GM19035 (cell line): Measurements from ENCODE around the gene MBD3.
"Not testable (repeated sequence)": the region's sequence is repeated elsewhere in the genome, so short reads cannot be mapped to it uniquely, and the experiment has no call there.

Source experiments
- ATAC-seq: cut with Tn5 transposase; IDR thresholded peaks from one replicate; pipeline ENCODE4 v1.9.1; 2021; ENCODE audit not compliant: unreplicated experiment

The MBD3 gene, protein sequence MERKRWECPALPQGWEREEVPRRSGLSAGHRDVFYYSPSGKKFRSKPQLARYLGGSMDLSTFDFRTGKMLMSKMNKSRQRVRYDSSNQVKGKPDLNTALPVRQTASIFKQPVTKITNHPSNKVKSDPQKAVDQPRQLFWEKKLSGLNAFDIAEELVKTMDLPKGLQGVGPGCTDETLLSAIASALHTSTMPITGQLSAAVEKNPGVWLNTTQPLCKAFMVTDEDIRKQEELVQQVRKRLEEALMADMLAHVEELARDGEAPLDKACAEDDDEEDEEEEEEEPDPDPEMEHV

DNA sequence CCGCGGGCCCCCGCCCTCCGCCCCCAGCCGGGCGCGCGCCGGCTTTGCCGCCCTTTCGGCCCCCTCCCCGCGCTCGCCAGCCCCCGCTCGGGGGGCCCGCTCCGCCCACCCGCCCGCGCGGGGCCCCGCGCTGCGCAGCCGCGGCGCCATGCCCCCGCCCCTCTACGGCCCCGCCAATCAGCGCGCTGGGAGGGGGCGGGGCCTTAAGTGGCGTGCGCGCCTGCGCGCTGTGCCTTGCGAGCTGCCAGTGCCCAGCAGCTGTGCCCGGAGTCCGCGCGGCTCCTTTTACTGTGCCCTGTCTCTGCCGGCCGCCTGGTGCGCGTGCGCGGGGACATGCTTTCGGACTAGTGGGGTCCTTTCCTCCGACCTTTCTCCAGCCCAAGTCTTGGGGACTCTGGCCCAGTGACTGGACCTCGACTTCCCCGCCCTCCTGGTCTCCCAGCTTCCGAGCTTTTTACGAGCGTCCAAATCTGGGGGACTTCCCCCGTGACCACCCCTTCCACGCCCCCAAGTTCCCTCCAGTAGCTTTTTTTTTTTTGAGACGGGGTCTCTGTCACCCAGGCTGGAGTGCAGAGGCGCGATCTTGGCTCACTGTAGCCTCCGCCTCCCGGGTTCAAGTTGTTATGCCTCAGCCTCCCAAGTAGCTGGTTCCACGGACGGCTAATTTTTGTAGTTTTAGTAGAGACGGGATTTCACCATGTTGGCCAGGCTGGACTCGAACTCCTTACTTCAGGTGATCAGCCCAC lies at the start of gene MBD3:
Gene MBD3, minus strand, starts transcription at position 111 of the 746 bp plus-strand sequence. CDS start 234 bp downstream, outside the sequence.
- ATAC-seq, result peak; percentile 67

GRCh38 chr19:1640893-1641448 lies 48.3 kb upstream of the MBD3 start:
- not testable (repeated sequence) for ATAC-seq

GRCh38 chr19:1636325-1637236 lies 43.9 kb upstream of the MBD3 start:
- ATAC-seq, result no peak

- ATAC-seq, result no peak
These were observed 42.2 kb upstream of the MBD3 start for GRCh38 chr19:1634938-1635243.

- ATAC-seq, result no peak
These were observed 41.7 kb upstream of the MBD3 start for GRCh38 chr19:1634242-1634937.

DNA sequence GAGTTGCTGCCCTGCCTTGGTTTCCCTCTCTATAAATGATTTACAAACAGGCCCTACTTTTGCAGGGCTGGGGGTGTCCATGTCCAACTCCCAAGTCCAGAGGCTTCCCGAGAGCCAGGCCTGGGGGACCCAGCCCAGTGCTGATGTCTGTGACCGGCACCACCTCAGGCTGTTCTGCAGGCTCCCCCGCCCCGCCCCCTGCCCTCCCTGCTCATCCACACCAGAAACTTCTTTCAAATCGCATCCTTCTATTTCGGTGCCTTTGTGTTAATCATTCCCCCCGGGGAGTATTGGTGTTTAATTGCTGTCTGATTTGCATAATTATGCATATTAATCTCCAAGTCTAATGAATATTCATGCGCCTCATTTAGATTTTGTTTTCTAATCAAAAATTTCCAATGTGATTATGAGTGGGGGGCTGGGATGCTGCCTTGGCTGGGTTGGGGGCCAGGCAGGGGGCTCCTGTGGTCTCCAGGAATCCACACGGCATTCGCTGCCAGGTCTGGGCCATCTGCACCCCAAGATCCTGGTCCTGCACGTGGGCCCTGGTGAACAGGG lies 40.7 kb upstream of the MBD3 start:
- no peak for ATAC-seq

DNA sequence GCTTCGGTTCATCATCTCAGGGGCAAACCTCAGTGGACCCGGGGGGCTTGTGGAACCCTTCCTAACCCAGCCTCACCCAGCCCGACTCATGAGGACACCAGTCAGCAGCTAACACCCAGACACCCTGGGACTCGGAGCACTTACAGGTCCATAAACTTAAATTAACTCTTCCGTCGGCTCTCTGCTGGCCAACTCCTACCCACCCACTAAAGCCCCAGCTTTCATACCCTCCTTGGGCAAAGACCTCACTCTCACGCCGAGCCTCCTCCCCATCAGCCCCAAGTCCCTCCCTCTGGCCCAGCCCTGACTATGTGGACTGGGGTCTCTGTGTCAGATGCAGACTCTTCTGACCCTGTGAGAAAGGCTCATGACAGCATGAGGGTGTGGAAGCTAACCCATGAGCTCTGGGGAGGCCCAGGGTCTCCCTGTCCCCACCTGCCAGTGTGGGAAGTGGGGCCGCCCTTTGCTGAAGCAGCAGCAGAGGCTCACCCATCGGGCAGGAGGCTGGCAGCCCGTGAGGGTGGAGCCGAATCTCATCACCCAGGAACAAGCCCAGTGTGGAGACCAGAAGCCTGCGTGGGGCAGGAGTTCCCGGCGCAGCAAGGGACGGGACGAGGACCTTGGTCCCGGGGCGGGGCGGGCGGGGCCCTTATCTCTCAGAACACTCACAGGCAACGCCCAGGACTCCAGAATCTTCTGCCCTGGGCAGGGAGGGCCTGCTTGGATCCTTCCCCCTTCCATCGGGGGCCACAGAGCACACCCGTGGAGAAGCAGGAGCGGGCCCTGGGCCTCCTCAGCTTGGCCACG lies 40.0 kb upstream of the MBD3 start:
- ATAC-seq, result no peak

DNA sequence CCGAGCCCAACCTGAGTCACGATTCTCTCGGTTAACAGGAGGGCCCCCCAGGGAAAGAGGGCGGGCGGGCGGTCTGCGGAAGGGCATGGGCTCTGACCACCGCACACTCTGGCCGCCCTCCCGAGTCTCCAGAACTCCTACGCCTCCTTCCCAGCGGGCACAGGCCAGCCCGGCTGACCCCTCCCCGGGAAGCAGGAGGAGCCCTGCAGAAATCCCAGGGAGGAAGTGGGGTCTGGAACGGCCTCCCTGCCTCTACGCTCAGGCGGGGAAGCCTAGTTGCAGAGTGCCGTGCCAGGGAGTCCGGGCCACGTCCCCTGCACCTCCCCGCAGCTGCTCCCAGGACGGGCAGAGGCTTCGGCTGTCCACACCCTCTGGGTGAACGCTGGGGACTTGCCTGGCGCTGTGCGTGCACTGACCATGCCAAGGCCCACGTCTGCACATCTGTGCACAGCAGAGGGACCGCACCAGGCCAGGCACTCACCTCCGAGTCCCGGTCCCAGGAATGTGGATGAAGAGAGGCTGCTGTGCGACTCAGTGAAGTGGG lies 39.0 kb upstream of the MBD3 start:
- ATAC-seq, result no peak

DNA sequence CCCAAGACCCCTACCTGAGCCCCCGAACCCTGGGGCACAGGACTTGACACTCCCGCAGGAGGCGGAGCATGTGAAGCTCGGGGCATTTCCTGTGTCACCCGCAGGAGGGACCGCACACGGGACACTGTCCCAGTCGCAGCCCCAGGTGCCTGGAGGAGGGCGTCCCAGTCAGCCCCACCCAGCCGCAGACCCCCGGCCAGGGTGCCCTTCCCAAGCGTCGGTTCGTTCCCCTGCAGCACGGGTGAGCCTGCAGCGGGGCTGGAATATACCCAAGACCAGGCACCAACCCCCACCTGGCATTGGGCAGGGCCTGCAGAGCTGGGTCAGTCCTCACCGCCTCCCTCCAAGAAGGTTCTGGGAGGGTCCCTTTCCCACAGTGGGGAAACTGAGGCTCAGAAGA lies 38.1 kb upstream of the MBD3 start:
- ATAC-seq, result no peak

DNA sequence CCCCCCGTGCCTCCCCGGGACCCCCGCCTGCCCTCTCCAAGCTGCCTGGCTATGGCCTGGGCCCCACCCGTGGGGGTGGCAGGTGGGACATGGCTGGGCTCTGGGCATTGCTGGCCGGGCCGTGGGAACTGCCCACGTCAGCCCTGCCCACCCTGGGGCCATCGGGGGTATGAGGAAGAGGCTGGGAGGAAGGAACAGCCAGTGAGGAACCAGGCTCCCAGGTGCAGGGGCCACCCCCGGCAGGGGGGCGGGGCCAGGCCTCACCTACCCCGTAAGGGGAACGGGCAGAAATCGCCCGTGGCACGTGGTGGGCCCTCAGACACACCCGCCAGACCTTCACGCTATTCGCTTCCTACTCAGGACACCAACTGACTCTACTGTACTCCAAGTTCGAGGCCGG lies 37.3 kb upstream of the MBD3 start:
- no peak for ATAC-seq

DNA sequence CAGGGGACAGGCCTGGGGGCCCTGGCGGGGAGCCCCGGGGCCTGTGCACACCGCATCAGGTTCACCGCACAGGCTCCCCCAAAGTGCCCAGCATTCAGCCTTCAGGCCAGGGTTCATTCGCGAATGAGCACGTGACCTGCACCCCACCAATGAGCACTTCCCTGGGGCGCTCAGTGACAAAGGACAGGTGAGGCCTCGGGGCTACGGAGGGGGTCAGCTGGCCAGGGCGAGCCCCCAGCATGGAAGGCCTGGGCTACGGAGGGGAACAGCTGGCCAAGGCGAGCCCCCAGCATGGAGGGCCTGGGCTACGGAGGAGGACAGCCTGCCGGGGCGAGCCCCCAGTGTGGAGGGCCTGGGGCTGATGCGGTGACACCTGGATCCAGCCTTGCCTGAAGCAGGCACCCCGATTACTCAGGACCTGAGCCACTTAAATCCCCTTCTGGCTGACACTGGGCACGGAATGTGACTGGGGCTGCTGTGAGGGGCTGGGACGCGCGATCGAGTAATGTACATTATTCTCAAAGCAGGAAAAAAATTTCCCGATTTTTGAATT lies 36.7 kb upstream of the MBD3 start:
- no peak for ATAC-seq

DNA sequence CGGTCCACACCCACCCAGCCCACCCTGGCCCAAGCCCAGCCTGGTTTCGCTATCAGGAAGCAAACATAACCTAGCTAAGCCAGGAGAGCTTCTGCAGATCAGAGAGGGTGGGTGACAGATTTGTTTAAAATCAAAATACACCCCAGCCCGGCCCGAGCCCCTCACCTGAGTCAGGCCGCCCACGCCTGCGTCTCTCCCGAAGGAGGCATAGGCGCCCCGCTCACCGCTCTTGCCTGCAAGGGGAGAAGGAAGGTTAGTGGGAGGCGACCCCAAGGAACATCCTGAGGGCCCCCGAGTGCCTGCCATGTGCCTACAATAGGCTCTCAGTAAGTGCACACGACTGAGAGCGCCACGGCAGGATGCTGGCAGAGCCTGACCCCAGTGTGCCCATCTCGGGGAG lies 34.5 kb upstream of the MBD3 start:
- ATAC-seq, result no peak

DNA sequence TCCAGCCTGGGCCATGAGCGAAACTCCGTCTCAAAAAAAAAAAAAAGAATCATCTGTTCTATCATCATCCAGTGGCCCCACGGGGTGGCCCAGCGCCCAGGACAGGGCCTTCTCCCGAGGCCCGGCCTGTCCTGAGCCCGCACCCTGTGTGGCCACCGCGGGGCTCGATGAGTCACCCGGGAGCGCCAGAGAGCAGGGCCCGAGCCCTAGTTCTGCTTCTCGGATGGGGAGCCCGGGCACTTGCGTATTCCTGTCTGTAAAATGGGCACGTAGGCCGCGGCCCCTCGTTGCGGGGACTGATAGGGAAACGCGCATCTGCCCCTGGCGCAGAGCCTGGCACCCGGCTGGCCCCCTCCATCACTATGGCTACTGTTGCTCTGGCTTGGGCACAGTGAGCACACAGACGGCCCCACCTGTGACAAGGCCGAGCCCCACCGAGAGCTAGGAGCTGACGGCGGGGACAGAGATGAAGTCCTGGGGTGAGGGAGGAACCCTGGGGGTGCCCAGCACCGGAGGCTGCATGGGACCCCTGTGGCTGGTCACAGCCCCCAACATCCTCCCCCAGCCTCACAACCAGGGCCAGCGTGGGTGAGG lies 33.8 kb upstream of the MBD3 start:
- no peak for ATAC-seq

DNA sequence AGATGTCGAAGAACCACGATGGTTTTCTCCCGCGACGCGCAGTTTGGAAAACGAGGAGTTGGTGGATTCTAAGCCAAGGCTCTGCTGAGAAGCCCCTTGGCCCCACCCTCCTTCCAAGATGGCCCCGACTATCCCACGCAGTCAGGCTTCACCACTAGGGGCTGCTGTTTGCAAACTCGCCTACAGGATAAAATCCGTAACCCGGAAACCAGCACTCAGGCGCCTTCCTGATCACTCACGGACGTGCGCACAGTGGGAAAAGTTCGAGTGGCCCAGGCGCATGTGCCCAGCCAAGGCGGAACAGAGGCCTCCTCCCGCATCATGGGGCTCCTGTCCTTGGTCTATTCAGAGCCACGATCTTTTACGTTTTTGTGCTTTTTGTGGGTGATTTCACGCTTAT lies 31.8 kb upstream of the MBD3 start:
- no peak for ATAC-seq

DNA sequence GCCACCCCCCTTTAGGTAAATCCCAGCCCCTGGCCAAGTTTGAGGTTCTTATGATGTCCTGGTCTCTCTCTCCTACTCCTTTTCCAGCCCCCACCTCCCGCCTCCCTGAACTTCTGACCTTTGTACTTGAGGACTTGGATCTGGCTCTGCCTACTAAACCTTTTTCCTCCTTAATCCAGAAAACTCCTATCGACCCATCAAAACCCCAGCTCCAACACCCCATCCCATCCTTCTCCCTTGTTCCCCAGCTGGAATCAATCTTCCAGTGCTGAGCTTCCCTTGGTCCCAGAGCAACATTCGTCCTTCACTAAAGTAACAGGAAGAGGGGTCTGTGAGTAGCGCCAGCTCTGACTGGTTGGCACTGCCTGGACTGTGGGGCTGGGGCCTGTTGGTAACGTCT lies 29.9 kb upstream of the MBD3 start:
- ATAC-seq, result no peak

DNA sequence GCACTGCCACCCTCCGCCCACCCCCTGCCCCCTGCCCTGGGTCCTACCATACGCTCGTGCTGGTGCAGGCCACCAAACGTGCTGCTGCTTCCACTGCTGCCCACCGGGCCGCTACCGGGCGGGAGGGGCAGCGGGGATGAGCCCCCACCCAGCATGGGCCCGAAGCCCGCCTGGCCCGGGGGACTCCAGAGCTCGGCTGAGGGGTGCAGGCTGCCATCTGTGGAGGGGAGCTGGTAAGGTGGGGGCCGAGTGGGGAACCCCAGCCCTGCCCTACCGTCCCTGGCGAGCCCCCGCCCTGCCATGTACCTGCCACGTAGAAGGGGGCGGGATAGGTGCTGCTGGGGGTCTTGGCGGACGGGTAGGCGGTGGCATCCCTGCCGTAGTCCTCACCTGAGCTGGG lies 29.3 kb upstream of the MBD3 start:
- no peak for ATAC-seq

DNA sequence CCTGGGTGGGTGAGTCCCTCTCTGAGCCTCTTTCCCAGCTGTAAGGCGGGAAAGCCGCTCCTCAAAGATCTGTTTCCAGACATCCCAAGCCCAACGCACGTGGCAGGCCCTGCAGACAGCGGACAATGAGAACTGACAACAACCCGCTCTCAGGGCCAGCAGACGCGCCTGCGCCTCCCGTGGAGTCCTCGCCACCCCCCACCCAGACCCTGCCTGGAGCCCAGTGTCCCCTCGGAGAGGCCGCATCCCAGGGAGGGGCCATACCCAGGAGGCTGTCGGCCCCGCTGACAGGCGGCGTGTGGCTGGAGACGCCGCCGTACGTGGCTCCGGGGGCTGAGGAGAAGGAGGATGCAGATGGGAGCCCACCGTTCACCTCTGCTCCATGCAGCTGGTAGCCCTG lies 28.9 kb upstream of the MBD3 start:
- ATAC-seq, result no peak

DNA sequence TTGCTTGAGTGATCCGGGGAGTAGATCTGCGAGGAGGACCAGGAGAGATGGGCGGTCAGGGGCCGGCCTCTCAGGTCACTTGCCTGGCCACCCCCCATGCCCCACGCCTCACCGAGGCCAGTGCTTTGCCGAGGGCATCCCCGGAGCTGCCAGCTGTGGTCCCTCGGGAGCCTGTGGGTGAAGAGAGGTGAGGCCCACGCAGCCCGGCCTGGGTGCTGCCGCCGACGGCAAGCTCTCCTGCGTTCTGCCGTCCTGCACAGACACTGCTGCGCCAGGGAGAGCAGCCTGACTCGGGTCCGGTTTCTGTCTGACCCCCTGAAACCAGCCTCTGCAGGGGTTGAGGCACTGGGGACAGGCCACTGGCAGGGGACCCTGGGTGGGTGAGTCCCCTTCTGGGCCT lies 28.4 kb upstream of the MBD3 start:
- ATAC-seq, result no peak

DNA sequence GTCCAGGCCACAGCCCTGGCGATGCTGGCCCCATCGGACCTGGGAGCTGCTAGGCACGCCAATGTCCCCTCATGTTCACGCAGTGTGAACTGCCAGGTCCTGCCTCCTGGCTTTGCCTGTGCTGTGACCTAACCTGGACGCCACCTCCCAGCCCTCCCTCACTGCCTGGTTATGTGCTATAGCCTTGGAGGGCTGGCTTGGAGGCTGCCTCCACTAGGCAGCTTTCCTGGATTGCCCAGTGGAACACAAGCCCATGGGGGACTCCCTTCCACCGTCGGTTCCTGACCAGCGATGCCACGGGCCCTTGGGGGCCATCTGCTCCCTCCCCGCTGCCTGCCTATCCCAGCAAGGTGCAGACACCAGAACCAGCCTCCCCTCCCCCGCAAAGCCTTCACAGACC lies 27.8 kb upstream of the MBD3 start:
- ATAC-seq, result no peak
